Fibroblast of the aortic adventitia (primary cell): ENCODE results near the gene VPS9D1. TPM values are rescaled to one million over a fixed set of nuclear protein-coding genes. Genes with fewer than 3 reads are reported as not detected.
"Not testable (repeated sequence)": the region's sequence is repeated elsewhere in the genome, so short reads cannot be mapped to it uniquely, and the experiment has no call there.

ENCODE experiments used
- DNase-seq: peaks from one replicate; pipeline ENCODE4 v3.0.0-alpha.2; 2010; ENCODE audit warnings: low read depth
- H3K4me3 ChIP-seq: 2 replicates; pipeline ENCODE4 v1.5.1; 2011; ENCODE audit warnings: low read depth, mild to moderate bottlenecking, control low read depth, low read length, moderate library complexity
- CTCF ChIP-seq: IDR thresholded peaks from 2 replicates; pipeline ENCODE4 v1.5.1; 2011; ENCODE audit warnings: mild to moderate bottlenecking, low read length, control low read depth, inconsistent platforms; ENCODE audit not compliant: insufficient read depth
- total RNA-seq: library from RNA; depleted of rRNA; stranded (reverse); fragments of >200 nt; gene quantifications from 2 replicates; pipeline ENCODE4 v1.2.3, GENCODE V29; 2012; ENCODE audit warnings: low replicate concordance

Gene VPS9D1
- total RNA-seq, 1 donor = 11.3 TPM

GRCh38 chr16:89696670-89697128 is 24.0 kb downstream of the VPS9D1 start:
- DNase-seq = no peak
- TF ChIP-seq CTCF = no peak
- no peak overlapping the region for H3K4me3 ChIP-seq

- no peak for DNase-seq
- TF ChIP-seq CTCF = no peak
- H3K4me3 ChIP-seq = no peak overlapping the region
These were observed 24.6 kb downstream of the VPS9D1 start for GRCh38 chr16:89695875-89696669.

GRCh38 chr16:89695086-89695874 is 25.4 kb downstream of the VPS9D1 start:
- H3K4me3 ChIP-seq = no peak overlapping the region
- no peak for TF ChIP-seq CTCF
- DNase-seq = no peak

DNA sequence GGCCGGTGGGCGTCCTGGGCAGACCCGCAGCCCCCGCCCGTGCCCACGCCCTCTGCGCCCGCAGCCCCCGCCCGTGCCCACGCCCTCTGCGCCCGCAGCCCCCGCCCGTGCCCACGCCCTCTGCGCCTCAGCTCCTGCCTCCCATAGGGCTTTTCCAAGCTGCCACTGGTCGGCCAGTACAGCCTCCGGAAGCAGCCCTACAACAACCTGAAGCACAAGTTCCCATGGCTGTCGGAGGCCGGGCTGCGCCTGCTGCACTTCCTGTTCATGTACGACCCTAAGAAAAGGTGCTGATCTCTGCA is 26.0 kb downstream of the VPS9D1 start:
- not testable (repeated sequence) for DNase-seq, H3K4me3 ChIP-seq

GRCh38 chr16:89693931-89694783 is 26.5 kb downstream of the VPS9D1 start:
- no peak for DNase-seq
- H3K4me3 ChIP-seq = no peak overlapping the region
- TF ChIP-seq CTCF = no peak

DNA sequence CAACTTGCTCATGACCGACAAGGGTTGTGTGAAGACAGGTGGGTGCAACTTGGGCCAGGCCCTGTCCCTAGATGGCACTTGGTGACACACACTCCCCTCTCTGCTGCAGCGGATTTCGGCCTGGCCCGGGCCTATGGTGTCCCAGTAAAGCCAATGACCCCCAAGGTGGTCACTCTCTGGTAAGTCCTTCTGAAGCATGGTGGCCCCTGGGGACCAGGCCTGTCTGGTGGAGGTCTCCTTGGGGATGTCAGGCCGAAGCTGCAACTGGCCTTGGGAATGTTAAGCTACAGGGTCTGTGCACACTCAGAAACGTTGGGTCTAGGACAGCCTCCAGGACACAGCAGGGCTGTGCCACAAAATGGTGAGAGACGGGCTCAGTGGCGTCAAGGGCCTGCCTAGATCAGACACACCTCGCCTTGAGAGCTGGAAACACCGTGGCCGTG is 27.4 kb downstream of the VPS9D1 start:
- DNase-seq = no peak
- no peak for TF ChIP-seq CTCF
- no peak overlapping the region for H3K4me3 ChIP-seq
